Activated CD4-positive, alpha-beta T cell treated with anti-CD3 and anti-CD28 coated beads, Interleukin-10, Interleukin-2, amounts not matched to agents 100 ng/mL and 50 ng/mL, durations not matched to agents 16 hours and 8 hours (primary cell): Measurements from ENCODE around the gene STPG1.

Experiments used
- DNase-seq: peaks from one replicate; pipeline ENCODE4 v3.0.0-alpha.2; 2020

Gene STPG1

GRCh38 chr1:24364975-24365678 lies 48.5 kb downstream of the STPG1 start:
- peak; percentile 87 for DNase-seq

- no peak for DNase-seq
Observed at GRCh38 chr1:24364605-24364974, 49.0 kb downstream of the STPG1 start.

GRCh38 chr1:24363994-24364393 lies 49.6 kb downstream of the STPG1 start:
- no peak for DNase-seq

DNA sequence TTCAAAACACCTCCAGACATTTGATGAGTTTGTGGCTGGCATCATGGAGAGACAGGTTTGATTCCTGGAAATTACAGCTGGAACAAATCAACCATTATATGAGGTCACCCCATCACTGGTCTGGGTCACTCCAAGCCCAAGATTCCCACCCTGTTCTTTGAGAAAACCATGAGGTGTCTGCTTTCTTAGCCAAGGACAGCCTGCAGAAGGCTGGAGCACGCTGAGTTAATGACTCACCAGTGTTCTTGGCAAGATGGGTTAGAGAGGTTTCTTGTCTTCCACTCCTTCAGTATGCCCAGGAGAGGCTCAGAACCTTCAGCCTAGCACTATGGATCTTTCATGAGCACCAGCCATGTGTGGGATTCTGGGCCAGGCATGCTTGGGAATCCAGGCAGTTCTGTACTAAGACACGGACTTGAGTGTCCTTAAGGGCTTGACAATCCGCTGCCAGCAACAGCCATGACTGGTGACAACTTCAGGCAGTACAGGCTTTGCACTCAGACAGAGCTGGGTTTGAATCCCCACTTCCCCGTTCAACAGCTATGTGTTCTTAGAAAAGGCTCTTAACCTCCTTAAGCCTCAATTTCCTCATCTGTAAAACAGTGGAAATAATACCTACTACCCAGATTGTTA lies 50.5 kb downstream of the STPG1 start:
- DNase-seq = no peak

GRCh38 chr1:24362396-24362795 lies 51.2 kb downstream of the STPG1 start:
- DNase-seq = no peak

- DNase-seq = no peak
Observed at GRCh38 chr1:24361811-24362210, 51.8 kb downstream of the STPG1 start.

DNA sequence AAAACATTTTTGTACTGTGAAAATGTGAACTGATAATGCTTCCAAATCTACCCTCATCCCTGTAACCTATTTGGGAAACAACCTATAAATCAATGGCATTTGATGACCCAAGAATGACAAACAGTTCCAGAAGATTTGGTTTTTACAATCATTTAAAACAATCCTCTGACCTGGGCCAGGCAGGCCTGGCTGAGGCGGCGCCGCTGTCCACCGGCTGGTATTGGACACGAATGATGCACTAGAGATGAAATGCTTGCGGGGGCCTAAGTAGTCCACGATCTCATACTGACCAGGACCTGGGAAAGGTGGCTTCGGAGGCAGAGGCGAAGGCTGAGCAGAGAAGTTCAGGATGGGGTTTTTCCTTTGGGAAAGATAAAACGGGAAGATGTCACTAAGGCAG lies 52.9 kb downstream of the STPG1 start:
- no peak for DNase-seq

DNA sequence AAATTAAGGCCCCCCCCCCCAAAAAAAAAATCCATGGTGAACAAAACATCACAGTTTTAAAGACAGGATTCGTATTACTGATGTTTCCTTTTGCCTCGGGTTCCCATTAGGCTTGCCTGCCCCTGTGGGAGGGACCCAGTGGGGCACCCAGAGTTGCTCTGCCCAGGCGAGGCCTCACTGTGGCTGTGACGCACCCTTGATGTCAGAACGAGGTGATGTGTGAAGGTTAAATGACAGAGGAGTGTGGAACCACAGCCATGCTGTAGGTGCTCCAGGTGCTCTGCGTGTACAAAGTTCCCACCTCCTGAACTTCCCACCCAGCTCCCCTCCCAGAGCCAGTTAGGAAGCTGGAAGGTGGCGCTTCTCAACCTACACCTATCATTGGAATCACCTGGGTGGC lies 56.5 kb downstream of the STPG1 start:
- no peak for DNase-seq

- no peak for DNase-seq
Observed at GRCh38 chr1:24355466-24355865, 58.1 kb downstream of the STPG1 start.

GRCh38 chr1:24353292-24353891 lies 60.2 kb downstream of the STPG1 start:
- DNase-seq = no peak

GRCh38 chr1:24351918-24352627 lies 61.5 kb downstream of the STPG1 start:
- DNase-seq = peak; percentile 54

DNA sequence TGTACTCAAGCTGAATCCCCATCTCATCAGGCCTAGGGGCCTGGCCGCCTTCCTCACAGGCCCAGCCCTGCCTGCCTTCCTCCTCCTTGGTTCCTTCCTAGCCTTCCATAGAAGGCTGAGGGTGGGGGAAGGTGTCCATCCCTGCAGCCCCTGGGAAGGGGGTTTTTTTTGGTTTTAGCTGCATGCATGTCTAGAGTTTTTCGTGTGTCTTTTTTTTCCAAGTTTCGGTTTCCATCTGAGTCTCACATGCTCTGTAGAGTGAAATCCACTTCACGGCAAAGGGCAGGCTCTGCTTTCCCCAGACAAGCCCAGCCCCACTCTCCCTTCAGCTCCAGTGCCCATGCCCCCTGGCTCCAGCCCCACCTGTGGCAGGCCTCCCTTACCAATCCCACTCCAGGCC lies 62.3 kb downstream of the STPG1 start:
- DNase-seq = peak; percentile 69

DNA sequence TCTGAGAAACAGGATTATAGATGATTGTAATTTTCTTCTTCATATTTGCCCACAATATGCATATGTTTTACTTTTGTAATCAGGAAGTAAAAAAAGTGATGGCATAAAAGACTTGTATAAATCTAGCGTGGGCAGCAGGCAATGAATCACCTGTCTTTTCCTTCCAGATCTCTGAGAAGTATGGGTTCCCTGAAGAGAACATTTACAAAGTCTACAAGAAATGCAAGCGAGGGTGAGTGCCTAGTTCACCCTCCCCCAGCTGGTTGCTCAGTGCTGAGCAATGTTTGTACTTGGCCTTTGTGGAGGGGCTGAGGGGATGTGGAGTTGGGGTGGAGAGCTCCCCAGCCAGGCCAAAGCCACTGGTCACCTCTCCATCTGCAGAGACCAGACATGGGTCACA lies 63.7 kb downstream of the STPG1 start:
- peak; percentile 18 for DNase-seq

- DNase-seq = no peak
Observed at GRCh38 chr1:24348196-24348595, 65.4 kb downstream of the STPG1 start.

DNA sequence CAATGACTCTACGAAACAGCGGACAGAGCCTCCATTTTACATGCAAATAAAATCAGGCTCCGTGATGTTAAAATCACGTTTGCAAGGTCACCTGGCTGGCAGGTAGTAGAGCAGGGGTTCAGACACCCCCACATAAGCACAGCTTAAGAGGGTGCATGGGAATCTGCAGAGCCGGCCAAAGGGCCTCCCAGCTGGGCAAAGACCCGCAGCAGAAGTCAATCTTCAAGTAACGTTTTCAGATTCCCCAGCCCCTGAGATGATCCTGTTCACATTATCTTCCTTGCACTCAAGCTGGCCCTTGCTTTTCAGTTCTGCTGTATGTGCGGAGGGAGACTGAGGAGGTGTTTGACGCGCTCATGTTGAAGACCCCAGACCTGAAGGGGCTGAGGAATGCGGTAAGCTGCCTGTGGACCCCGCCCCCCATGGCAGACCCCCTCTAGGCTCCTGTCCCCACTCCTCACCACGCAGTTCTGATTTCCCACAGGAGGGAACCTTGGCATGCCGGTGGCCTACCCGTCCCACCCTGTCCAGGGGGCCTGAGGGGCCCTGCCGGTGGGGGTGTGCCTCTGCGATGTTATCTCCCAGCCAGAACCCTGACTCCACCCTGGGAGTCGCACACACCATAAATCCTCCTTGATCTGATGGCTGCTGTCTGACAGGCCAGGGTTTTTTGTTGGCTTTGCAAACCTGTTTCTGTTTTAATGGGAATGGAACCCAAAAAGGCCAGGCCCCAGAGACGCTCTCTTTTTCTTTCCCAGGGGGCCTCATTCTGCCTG lies 66.2 kb downstream of the STPG1 start:
- no peak for DNase-seq

DNA sequence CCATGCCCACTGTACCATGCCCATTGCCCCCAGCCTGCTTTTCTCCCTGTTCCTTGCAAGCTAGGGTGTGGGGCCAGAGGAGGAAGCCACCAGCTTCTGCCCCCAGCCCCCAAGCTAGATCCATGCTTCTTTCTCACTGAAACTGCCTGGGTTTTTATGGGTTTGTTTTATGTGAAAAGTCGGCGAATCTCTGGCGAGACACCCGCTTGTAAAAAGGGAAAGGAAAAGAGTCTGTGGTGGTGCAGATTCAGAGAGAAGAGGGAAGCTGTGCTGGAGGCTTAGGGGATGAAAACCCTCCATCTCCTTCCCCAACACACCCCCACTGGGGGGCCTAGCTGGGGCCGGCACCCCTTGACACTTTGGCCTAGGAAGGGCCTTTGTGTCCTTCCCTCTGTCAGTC lies 68.2 kb downstream of the STPG1 start:
- no peak for DNase-seq

GRCh38 chr1:24344090-24344742 lies 69.4 kb downstream of the STPG1 start:
- DNase-seq = no peak

DNA sequence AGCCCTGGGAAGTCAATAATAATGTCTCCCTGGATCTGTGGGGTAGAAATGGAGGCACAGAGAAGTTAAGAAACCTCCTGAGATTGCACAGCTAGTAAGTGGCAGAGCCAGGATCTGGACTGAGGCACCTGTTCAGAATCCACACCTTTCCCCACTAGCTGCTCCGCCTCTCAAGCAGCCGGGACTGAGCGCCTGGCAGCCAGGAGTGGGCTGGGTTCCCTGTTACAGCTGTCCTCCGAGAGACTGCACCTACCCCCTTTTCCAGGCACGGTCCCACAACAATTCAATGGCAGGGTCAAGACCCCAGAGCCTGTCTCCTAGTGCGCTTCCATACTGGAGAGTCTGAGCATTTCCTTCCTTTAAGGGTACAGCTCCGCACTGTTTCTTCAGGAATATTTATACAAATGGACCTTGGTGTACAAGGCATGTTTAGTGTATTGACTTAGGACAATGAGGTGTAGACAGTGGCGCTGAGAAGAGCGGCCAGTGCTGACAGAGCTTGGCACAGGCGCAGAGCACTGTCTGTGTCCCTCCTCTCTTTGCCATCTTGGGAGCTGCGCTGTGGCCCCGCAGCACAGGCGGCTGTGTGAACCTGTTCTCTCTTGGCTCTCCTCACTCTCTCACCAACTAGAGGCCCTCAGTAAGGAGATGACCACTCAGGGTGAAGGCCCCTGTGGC lies 70.0 kb downstream of the STPG1 start:
- no peak for DNase-seq

DNA sequence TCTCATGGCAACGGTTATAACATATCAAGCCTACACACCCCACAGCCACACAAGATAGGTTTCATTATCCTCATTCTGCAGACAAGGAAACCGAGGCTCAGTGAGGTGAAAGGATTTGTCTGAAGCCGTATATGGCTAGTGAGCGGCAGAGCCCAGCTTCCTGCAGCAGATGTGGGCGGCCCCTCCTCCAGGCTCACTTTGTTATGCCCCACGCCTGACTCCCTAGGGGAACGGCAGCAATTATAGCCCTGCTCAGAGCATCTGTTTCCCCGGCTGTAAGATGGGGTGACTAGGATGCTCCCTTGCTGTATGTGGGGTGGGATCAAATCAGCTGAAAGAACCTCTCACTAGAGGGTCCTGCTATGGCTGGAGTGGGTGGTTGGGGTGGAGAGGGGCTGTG lies 72.3 kb downstream of the STPG1 start:
- no peak for DNase-seq

DNA sequence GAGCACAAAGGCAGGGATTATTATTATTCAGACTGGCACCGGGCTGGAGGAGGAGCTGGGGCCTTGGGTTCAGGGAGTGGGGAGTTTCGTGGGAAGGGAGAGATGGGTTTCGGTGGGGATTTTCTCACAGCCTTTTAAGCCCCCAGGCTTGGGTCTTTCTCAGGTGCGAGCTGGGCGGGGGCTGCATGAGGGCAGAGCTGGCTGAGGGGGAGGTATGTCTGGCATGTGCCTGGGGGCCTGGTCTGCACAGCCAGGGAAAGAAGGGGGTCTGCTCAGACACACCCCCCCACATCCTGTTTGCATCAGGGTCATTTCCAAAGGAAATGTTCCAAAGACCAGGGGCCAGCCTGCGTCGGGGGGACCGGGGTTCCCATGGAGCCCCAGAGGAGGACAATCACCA lies 72.8 kb downstream of the STPG1 start:
- no peak for DNase-seq

DNA sequence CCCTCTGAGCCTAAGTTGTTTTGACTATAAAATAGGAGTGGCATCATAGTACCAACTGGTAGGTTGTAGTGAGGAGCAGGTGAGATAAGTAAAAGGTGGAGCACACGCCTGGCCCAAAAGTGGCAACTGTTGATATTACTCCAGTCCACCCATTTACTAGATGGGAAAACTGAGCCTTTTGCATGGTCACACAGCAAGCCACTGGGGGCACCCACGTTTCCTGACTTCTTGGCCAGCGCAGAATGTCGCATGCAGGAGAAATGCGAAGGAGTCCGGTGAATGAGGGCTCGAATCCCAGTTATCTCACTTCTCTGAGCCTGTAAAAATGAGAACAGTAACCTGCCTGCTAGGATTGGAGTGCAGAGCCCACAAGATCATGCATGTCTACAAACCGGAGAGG lies 73.6 kb downstream of the STPG1 start:
- DNase-seq = no peak

DNA sequence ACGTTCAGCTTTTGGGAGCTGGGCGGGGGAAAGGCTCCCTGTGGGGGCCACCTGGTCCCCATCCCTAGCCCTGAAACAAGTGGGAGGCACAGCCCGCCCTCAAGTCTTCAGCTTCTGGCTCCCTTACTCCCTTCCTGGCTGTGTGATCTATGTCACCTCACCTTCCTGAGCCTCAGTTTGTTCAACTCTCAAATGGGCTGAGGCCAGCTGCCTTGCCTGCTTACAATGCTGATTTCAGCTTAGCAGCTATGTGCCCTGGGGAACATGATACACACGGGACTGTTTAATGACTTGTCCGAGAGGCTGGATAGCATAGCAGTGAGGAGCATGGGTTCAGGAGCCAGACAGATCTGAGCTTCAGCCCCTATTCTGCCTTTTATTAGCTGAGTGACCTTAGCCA lies 75.1 kb downstream of the STPG1 start:
- DNase-seq = no peak
